Astrocyte of the cerebellum (primary cell): ENCODE results near the gene ZBTB25.
"Not testable (repeated sequence)": the region's sequence is repeated elsewhere in the genome, so short reads cannot be mapped to it uniquely, and the experiment has no call there.

Source experiments
- DNase-seq: peaks from one replicate; pipeline ENCODE4 v3.0.0-alpha.2; 2011; ENCODE audit warnings: low read depth
- H3K4me3 ChIP-seq: 2 replicates; pipeline ENCODE4 v1.5.1; 2011; ENCODE audit warnings: mild to moderate bottlenecking, low read depth, low read length, moderate library complexity
- in situ Hi-C: cut with HindIII; loops from 2 replicates; pipeline ENCODE4 v1.10.0; 2017; ENCODE audit warnings: low sequenced_read_pairs
- TF ChIP-seq, protein P1 (sequence below): IDR thresholded peaks from 2 replicates; pipeline ENCODE4 v1.5.1; 2012; ENCODE audit warnings: low read length, low read depth, moderate library complexity, mild to moderate bottlenecking; ENCODE audit errors: missing control alignments

ZBTB25 gene

DNA sequence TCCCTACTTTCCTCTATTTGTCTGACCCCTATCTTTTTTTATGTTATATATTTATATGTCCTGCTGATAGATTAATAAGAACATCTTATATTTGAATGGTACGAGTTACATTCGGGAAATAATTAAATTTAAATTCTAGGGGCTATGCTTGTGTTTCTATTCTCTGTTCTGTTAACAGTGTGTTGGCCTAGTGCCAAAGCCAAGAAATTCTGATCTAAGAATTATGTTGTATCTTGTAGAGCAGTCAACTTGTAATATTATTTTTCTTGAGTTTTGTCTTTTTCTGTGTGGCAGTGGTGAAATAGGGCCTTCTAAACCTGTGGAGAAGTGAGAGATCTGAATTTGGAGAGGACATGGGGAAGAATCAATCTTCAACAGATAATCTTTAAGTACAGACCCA, 27.9 kb upstream of the ZBTB25 start:
- no peak for DNase-seq
- no peak overlapping the region for H3K4me3 ChIP-seq
- in situ Hi-C loops: no loop called here
- TF ChIP-seq, protein P1, sequence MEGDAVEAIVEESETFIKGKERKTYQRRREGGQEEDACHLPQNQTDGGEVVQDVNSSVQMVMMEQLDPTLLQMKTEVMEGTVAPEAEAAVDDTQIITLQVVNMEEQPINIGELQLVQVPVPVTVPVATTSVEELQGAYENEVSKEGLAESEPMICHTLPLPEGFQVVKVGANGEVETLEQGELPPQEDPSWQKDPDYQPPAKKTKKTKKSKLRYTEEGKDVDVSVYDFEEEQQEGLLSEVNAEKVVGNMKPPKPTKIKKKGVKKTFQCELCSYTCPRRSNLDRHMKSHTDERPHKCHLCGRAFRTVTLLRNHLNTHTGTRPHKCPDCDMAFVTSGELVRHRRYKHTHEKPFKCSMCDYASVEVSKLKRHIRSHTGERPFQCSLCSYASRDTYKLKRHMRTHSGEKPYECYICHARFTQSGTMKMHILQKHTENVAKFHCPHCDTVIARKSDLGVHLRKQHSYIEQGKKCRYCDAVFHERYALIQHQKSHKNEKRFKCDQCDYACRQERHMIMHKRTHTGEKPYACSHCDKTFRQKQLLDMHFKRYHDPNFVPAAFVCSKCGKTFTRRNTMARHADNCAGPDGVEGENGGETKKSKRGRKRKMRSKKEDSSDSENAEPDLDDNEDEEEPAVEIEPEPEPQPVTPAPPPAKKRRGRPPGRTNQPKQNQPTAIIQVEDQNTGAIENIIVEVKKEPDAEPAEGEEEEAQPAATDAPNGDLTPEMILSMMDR: no peak

DNA sequence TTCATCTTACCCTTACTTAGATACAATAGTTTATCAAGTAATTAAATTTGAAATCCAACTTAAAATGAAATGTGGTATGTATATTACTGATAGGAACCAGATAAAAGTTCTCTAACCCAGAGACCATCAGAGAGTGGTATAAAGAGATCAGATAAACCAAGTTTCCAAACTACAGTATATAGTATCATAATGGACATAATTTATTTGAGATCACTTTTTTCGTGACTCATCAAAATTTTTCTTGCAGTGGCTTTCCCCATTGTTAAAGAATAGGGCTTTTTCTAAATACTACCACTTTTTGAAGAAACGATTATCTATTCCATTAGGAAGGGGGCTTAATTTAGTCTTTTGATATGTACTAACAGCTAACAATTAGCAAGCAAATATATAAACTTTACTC, 21.7 kb upstream of the ZBTB25 start:
- in situ Hi-C loops: no loop called here
- H3K4me3 ChIP-seq: no peak overlapping the region
- no peak for DNase-seq
- TF ChIP-seq, protein P1: no peak

DNA sequence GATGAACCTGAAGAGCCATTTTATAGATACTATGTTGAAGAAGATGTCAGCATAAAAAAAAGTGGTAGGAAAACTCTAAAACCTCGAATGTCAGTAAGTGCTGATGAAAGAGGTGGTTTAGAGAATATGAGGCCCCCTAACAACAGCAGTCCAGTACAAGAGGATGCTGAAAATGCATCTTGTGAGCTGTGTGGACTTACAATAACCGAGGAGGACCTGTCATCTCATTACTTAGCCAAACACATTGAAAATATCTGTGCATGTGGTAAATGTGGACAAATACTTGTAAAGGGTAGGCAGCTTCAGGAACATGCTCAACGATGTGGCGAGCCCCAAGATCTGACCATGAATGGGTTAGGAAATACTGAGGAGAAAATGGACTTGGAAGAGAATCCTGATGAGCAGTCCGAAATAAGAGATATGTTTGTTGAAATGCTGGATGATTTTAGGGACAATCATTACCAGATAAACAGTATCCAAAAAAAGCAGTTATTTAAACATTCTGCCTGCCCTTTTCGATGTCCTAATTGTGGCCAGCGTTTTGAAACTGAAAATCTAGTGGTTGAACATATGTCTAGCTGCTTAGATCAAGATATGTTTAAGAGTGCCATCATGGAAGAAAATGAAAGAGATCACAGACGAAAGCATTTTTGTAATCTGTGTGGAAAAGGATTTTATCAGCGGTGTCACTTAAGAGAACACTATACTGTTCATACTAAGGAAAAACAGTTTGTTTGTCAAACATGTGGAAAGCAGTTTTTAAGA, 19.1 kb upstream of the ZBTB25 start:
- no peak overlapping the region for H3K4me3 ChIP-seq
- no peak for DNase-seq
- TF ChIP-seq, protein P1: no peak
- in situ Hi-C loops: no loop called here

DNA sequence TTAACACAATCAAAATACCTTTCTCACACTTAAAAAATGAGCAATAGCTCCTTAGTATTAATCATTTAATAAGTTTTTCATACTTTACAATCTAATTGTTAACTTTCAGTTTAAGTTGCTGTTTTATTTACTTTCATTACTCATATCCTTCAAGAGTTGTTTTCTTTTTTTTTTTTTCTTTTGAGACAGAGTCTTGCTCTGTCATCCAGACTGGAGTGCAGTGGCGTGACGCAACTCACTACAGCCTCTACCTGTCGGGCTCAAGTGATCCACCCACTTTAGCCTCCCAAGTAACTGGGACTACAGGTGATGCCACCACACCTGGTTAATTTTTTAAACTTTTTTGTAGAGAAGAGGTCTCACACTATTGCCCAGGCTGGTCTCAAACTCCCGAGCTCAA, 17.1 kb upstream of the ZBTB25 start:
- TF ChIP-seq, protein P1: no peak
- in situ Hi-C loops: no loop called here
- DNase-seq: no peak
- H3K4me3 ChIP-seq: no peak overlapping the region

DNA sequence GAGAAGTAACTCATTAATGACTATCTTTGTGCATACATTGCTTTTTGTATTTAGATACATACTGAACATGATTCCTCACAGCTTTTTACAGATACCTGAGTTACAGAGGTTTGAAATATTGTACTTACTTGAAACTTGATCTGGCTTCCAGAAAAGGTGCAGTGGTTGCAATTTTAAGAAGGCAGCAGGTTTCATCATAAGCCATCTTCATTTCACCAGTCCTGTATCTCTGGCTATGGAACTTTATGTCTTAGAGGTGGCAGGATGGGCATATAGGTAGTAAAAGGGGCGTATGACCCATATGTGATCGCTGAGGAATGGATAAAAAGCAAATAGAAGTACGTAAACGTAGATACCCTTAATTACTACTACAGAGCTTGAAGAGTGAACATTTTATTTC, 14.6 kb upstream of the ZBTB25 start:
- in situ Hi-C loops: no loop called here
- TF ChIP-seq, protein P1: no peak
- no peak for DNase-seq
- H3K4me3 ChIP-seq: no peak overlapping the region

DNA sequence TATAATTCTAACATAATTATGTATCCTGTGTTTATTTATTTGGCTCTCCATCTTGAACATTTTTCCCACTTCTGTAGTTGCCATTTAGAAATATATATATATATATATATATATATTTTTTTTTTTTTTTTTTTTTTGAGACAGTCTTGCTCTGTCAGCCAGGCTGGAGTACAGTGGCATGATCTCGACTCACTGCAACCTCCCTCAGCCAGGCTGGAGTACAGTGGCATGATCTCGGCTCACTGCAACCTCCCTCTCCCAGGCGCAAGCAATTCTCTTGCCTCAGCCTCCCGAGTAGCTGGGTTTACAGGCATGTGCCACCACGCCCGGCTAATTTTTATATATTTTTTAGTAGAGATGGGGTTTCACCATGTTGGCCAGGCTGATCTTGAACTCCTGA, 14.0 kb upstream of the ZBTB25 start:
- DNase-seq, H3K4me3 ChIP-seq, in situ Hi-C loops: not testable (repeated sequence)

DNA sequence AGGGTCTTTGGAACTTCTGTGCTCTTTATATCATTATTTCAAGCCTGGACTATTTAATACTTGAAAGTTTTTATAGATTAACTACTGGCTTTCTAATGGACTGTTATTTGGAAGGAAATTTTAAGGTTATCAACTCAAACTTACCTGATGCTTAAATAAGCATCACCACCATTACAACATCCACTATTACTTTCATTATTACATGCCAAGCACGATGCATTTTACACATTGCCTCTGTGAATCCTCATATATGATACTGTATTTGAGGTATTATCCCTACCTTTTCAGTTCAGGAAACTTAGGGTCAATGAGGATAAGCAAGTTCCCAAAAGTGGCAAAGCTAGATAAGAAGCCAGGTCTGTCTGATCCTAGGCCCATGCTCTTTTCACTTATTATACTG, 13.3 kb upstream of the ZBTB25 start:
- in situ Hi-C loops: no loop called here
- TF ChIP-seq, protein P1: no peak
- H3K4me3 ChIP-seq: no peak overlapping the region
- DNase-seq: no peak
